GM18861 (cell line): ENCODE results near the gene SLC36A3.
A peak's percentile ranks its signal among the peaks of the same experiment; 100 is the strongest.
"Not testable (repeated sequence)": the region's sequence is repeated elsewhere in the genome, so short reads cannot be mapped to it uniquely, and the experiment has no call there.

ENCODE experiments used
- ATAC-seq: cut with Tn5 transposase; IDR thresholded peaks from one replicate; pipeline ENCODE4 v1.9.1; 2021; ENCODE audit not compliant: unreplicated experiment

The SLC36A3 gene

DNA sequence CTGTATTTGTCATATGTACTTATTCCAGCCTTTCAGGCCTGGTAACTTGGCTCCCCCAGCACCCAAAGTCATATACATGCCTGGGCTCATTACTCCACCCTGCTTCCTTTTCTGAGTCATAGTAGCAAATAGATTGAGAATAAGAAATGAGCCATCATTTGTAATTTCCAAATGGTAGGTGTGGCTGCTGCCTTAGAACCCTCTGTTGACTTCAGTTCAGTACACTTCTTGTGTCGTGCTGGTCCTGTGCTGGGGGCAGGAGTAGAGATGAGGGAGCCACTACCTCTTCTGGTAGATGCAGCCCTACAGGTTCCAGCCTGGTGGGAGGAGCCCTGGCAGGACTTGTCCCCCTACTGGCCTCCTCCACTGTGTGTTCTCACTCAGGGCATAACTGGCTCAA is 39.5 kb downstream of the SLC36A3 start:
- ATAC-seq: no peak

- no peak for ATAC-seq
Observed at GRCh38 chr5:151262532-151262931, 41.0 kb downstream of the SLC36A3 start.

GRCh38 chr5:151259931-151260330 is 43.6 kb downstream of the SLC36A3 start:
- no peak for ATAC-seq

GRCh38 chr5:151258816-151259215 is 44.8 kb downstream of the SLC36A3 start:
- ATAC-seq: no peak

DNA sequence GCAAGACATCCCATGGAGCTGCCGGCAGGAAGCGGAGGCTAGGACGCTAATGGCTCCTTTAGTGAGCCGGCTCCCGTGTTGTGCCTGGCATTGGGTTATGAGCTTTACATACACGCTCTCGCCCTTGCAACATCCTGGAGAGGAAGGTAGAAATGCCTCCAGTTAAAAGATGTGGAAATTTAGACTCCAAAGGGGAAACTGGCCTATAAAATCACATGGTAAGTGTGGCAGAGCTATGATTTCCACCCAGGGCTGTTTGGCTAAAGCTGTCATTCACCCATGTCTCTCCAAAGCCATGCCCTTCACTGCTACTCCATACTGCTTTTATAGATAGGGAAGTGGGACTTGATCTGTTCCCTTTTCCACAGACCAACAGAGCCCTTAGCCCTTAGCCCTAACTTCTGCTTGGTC is 45.4 kb downstream of the SLC36A3 start:
- no peak for ATAC-seq

DNA sequence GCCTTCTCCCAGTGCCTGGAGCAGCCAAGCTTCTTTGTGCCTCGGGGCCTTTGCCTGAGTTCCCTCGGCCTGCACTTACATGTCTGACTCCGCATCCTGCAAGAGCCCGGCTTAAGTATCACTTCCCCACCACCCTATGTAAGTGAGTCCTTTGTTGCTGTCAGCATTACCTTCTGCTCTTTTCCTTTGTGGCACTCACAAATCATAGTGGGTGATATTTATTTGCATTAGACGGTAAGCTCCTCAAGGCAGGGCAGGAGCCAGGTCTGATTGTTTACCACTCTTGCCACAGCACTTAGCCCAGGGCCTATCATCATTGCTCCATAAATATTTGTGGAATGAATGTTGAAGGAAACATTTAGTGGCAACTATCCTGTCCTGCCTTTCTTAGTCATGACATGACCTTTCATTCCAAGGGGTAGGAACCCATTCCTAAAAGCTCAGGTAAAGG is 45.8 kb downstream of the SLC36A3 start:
- peak; percentile 21 for ATAC-seq

DNA sequence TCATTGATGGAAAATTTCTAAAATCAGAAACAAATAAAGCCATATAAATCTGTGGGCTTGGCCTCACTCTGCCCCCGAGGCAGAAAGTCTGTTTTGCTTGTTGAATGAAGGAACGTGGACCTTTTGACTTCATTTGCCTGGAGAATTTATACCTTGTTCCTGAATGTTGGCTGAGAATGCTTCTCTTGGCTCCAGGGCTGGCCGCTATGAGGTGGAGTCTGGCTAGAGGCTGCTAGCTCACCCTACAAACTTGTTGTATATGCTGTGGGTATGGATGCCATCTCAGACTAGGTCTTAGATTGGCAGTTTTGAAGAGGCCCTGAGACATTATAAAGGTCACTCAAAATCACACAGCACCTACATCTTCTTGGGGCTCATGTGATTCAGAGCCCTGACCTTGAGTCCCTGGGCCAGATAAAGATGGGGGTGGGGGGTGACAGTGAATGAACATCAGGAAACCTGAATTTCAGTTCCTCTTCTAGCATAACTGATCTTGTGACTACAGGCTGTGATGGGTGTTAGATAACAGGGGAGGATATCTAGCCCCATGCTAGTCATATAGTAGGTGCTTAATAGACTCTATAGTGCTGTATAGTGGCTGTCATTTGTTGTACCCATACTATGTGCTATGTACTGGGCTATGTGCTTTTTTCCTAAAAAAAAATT is 47.8 kb downstream of the SLC36A3 start:
- ATAC-seq: peak; percentile 45

DNA sequence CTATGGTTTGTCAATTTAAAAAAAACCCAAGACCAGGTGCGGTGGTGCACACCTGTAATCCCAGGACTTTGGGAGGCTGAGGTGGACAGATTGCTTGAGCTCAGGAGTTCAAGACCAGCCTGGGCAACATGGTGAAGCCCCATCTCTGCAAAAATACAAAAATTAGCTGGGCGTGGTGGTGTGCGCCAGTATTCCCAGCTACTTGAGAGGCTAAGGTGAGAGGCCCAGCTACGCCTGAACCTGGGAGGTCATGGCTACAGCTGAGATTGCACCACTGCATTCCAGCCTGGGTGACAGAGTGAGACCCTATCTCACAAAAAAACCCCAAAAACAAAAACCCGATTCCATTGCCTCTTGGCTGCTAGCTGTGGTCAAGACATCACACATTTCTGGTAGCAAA is 48.6 kb downstream of the SLC36A3 start:
- ATAC-seq: not testable (repeated sequence)

- no peak for ATAC-seq
Observed at GRCh38 chr5:151254556-151254955, 49.0 kb downstream of the SLC36A3 start.

DNA sequence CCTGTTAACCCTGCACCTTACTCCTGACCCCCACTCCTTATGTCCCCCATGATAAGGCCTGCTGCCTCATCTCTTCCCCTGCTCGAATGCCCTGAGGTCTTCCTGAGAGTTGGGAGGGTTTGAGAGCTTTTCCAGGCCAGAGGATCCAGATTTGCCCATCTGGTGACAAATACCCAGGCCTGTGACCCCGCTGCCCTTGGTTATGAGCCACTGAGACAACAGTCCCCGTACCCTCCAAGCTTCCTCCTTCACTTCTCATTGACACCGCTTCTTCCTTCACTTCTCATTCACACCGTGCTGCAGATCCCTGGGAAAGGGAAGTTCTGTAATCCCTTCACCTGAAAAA is 50.0 kb downstream of the SLC36A3 start:
- ATAC-seq: no peak

DNA sequence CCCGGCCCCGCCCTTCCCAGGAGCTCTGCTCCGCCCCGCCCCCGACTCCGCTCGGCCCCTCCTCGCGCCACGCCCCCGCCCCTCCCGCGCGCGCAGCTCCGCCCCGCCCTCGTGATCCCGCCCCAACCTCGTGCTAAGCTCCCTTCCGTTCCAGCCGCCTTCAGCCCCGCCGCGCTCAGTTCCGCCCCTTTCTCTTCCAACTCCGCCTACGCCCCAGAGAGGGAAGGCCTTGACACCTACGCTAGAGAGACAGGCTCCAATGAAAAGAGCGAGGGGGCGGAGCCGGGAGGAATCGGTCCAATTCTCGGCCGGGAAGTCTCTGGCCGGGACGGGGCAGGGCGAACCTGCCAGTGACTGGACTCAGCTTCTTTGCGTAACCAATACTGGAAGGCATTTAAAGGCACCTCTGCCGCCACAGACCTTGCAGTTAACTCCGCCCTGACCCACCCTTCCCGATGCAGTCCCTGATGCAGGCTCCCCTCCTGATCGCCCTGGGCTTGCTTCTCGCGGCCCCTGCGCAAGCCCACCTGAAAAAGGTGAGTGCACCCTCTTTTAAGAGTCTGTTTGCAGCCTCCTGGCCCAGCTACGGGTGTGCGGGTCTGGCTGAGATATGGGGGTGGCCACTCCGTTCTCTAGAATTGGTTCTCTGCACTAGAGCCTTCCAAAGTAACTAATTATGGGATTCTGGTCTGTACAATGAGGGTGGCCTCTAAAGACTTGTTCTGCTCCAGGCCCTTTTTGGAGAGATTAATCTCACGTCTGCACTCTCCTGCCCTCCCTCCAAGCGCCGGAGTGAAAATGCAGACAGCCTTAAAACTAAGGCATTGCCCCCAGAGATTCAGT is 50.6 kb downstream of the SLC36A3 start, which contains the start of gene GM2A:
GM2A (plus strand) TSS at position 424 of the 843 bp plus-strand sequence; CDS start at position 456, 32 bp downstream.
- peak; percentile 78 for ATAC-seq

DNA sequence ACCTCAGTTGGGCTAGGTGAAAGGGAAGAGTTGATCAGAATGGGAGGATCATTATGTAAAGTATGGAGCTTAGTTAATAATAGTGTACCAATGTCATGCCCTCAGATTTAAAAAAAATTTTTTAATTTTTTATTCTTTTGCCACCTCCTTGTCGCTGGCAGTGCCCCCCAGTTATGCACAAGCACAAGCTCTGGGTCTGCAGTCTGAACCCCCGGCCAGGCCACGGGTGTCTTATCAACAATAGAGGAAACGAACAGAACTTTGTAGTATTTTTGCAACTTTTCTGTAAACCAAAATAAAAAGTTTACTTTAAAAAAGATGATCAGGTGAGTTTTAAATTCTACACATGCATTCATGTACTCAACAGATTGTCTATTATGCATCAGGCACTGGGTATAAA is 51.9 kb downstream of the SLC36A3 start:
- no peak for ATAC-seq

DNA sequence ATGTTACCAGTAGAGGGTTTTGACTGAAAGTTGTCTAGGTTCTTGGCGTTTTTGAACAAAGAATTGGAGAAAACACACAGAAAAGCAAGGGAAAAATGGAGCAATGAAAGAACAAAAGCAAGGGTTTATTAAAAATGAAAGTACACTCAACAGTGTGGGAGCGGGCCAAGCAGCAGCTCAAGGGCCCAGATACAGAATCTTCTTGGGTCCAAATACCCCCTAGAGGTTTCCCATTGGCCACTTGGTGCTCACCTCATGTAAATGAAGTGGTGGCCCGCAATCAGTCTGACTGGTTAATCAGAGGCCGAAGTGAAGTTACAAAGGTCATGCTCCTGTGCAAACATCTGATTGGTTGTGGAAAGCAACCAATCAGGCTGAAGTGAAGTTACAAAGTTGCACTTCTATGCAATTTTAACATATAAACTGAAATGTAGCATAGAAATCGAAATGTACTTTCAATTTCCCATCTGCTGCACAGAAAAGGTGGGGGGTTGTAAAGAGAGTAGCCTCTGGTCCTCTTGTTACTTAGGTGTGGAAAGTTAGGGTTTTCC is 52.5 kb downstream of the SLC36A3 start:
- no peak for ATAC-seq

DNA sequence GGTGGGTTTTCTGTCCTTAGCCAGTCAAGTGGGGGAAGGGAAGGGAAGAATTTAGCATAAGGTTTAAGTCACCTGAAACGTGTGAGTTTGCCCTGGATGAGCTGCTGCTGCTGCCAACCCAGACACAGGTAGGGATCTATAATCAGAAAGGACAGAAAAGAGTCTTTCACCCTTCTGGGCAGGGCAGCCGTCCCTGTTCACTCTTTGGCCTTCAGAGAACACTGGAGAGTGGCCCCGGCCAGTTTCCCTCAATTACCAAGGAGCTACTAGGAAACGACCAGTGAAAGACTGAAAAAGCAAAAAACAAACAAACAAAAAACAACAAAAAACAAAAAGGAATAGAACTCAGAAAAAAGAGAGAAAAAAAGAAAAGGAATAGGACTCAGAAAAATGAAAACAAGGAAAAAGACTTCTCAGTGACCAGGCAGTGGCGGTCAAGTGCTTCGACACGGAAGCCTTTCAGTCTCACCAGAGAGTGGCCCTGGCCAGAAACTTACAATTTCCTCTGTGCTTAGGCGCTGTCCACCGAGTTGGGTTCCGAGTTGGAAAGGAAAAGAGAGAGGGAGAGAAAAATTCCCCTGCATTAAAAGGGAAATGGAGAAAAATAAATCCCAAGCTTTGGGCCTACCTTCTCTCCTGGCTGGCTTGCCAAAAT is 53.1 kb downstream of the SLC36A3 start:
- no peak for ATAC-seq

DNA sequence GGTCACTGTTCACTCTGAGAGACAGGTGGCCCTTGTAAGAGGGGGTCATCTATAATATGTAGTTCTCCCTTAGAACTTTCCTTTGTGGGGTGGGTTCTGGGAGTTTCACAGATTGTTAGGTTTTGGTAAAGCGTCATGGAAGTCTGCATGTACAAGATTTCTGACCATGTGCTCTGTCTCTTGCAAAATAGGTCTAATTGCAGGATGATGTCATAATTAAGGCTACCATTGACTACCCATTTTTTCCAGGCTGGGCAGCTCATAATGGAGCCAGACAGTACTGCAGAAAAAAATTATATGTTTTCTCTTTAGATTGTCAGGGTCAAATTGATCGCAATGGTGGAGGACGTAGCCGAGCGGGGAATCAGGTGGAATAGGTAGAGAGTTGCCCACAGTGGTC is 54.3 kb downstream of the SLC36A3 start:
- ATAC-seq: no peak

- ATAC-seq: no peak
Observed at GRCh38 chr5:151248651-151249050, 54.9 kb downstream of the SLC36A3 start.

DNA sequence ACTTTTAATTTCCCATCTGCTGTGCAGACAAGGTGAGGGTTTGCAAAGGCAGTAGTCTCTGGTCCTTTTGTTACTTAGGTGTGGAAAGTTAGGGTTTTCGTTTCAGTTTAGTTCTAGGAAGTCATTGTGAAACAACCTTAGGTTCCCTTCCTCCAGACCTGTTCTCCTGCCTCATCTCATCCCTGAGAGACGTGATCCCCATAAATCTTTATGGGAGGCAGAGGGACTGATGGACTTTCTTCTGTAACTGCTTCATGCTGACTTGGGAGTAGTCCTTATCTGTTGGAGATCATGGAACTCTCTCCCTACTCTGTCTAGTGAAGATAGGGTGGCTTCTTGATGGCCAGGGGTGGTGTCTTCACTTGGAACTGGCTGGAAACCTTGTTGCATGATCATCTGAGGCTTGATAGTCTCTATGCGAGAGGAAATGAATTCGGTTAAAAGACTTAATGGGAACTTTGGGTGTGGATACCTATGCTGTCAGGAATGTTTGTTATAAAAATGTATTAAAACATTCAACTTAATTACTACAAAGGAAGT is 57.8 kb downstream of the SLC36A3 start:
- no peak for ATAC-seq

DNA sequence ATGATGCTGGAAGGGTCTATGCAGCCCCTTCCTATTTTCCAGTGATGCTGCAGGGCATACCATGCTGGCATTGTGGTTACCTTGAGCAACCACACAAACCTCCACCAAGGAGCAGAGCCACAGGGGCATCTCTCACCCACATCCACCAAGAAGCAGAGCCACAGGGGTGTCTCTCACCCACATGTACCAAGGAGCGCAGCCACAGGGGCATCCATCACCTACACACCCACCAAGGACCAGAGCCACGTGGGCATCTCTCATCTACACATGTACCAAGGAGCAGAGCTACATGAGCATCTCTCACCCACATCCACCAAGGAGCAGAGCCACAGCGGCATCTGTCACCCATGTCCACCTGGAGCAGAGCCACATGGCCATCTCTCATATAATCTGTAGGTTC is 59.4 kb downstream of the SLC36A3 start:
- no peak for ATAC-seq

DNA sequence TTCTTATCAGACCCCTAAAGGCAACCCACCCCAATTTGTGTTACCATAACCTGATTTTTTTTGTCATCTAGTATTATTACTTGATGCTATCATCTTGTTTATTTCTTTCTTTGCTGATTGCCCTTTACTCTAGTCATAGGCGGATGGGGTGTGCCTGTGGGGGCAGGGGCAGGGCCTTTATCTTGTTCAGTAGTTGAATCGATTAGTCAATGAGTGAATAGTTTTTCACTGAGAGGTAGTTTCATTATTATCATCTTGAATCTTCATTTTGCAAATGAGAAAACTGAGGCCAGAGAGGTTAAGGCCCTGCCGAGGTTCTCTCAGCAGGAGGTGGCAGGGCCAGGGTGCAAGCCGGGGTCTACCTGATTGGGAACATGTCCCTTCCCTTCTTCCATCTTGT is 60.0 kb downstream of the SLC36A3 start:
- no peak for ATAC-seq

- ATAC-seq: no peak
Observed at GRCh38 chr5:151243127-151243526, 60.4 kb downstream of the SLC36A3 start.

- no peak for ATAC-seq
Observed at GRCh38 chr5:151240924-151241635, 62.5 kb downstream of the SLC36A3 start.
